ENCODE measurements around the gene ITGA3. TPM values are rescaled to one million over a fixed set of nuclear protein-coding genes. Genes with fewer than 3 reads are reported as not detected.

The ITGA3 gene
- total RNA-seq, 1 donor from 2014 or later, result 50.8 TPM

GRCh38 chr17:50110591-50111349 lies 54.9 kb downstream of the ITGA3 start:
- Histone ChIP-seq H3K4me3 (no peak overlapping the region), H3K4me1 (peaks cover 25% of the 10 kb centered on the region), H3K27me3 (no peaks in the 10 kb centered on the region), H3K27ac (peak overlapping the region; percentile 57), H3K36me3 (peaks cover 0 to 47% of the 10 kb centered on the region in 2 donors), H3K9me3 (no peaks in the 10 kb centered on the region)
- TF ChIP-seq POLR2AphosphoS5 (IDR thresholded peaks at IDR 0.05; ENCODE audit: insufficient read depth in 1 of 2, low read depth in 1 of 2) (no peak), POLR2A (IDR thresholded peaks at IDR 0.05) (no peak), CTCF (IDR thresholded peaks at IDR 0.05) (no peak)
- intact Hi-C loops (cut with DNase I), result loop anchor here (10.0 kb wide), 1 partner anchor 184 kb away; no protein-coding TSS in a partner anchor
- no peak for DNase-seq (ENCODE audit: extremely low spot score in 2 of 2)

GRCh38 chr17:50111673-50112655 lies 56.1 kb downstream of the ITGA3 start:
- Histone ChIP-seq H3K4me3 (no peak overlapping the region), H3K27ac (peak overlapping the region; percentile 57), H3K9me3 (no peaks in the 10 kb centered on the region), H3K36me3 (peaks cover 0 to 35% of the 10 kb centered on the region in 2 donors), H3K4me1 (peaks cover 27% of the 10 kb centered on the region), H3K27me3 (no peaks in the 10 kb centered on the region)
- intact Hi-C loops (cut with DNase I), result loop anchor here (10.0 kb wide), 1 partner anchor 183 kb away; no protein-coding TSS in a partner anchor
- TF ChIP-seq CTCF (IDR thresholded peaks at IDR 0.05) (no peak), POLR2AphosphoS5 (IDR thresholded peaks at IDR 0.05; ENCODE audit: insufficient read depth in 1 of 2, low read depth in 1 of 2) (peak in 1 of 2 donors; percentile 59), POLR2A (IDR thresholded peaks at IDR 0.05) (no peak)
- no peak for DNase-seq (ENCODE audit: extremely low spot score in 2 of 2)

GRCh38 chr17:50112694-50113093 lies 56.8 kb downstream of the ITGA3 start:
- Histone ChIP-seq H3K9me3 (no peaks in the 10 kb centered on the region), H3K4me1 (peaks cover 35% of the 10 kb centered on the region), H3K4me3 (no peak overlapping the region), H3K27me3 (no peaks in the 10 kb centered on the region), H3K27ac (peak overlapping the region; percentile 57), H3K36me3 (peaks cover 0 to 28% of the 10 kb centered on the region in 2 donors)
- no peak for DNase-seq (ENCODE audit: extremely low spot score in 2 of 2)
- intact Hi-C loops (cut with DNase I), result loop anchor here (10.0 kb wide), 1 partner anchor 182 kb away; no protein-coding TSS in a partner anchor
- TF ChIP-seq CTCF (IDR thresholded peaks at IDR 0.05) (no peak), POLR2AphosphoS5 (IDR thresholded peaks at IDR 0.05; ENCODE audit: insufficient read depth in 1 of 2, low read depth in 1 of 2) (peak in 1 of 2 donors; percentile 29)

- no peak overlapping the region for H3K27ac ChIP-seq
- H3K27me3 ChIP-seq, result no peaks in the 10 kb centered on the region
- no peak overlapping the region for H3K4me3 ChIP-seq
- TF ChIP-seq POLR2AphosphoS5 (IDR thresholded peaks at IDR 0.05; ENCODE audit: insufficient read depth in 1 of 2, low read depth in 1 of 2) (no peak), CTCF (IDR thresholded peaks at IDR 0.05) (no peak), POLR2A (IDR thresholded peaks at IDR 0.05) (no peak)
- peaks cover 0 to 19% of the 10 kb centered on the region in 2 donors for H3K36me3 ChIP-seq
- no peak for DNase-seq (ENCODE audit: extremely low spot score in 2 of 2)
- H3K4me1 ChIP-seq, result peaks cover 36% of the 10 kb centered on the region
- intact Hi-C loops (cut with DNase I), result loop anchor here (10.0 kb wide), 1 partner anchor 181 kb away; no protein-coding TSS in a partner anchor
- H3K9me3 ChIP-seq, result no peaks in the 10 kb centered on the region
Measured at GRCh38 chr17:50113624-50114320, 57.9 kb downstream of the ITGA3 start.
